ENCODE measurements around the gene ELMOD3. TPM values are rescaled to one million over a fixed set of nuclear protein-coding genes. Genes with fewer than 3 reads are reported as not detected.
A peak's percentile ranks its signal among the peaks of the same experiment; 100 is the strongest.

Gene ELMOD3
- total RNA-seq, 2 experiments from 2014 or later: 19.4 to 22.1 TPM

DNA sequence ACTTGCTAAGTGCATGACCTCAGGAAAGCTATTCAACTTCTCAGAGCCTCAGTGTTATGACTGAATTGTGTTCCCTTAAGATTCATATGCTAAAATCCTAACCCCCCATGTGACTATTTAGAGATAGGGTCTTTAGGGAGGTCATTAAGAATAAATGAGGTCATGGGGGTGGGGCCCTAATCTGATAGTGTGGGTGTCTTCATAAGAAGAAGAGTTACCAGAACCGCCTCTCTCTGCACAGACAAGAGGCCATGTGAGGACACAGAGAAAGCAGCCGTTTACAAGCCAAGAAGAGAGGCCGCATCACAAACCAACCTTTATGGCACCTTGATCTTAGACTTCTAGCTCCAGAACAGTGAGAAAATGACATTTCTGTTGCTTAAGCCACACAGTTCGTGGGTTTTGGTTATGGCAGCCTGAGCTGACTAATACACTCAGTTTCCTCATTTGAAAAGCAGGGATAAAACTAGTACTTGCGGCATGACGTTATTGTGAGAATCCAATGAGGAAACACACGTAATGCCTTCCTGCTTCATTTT is 73.8 kb downstream of the ELMOD3 start:
- H3K27me3 Mint-ChIP-seq: no peaks in the 10 kb centered on the region

DNA sequence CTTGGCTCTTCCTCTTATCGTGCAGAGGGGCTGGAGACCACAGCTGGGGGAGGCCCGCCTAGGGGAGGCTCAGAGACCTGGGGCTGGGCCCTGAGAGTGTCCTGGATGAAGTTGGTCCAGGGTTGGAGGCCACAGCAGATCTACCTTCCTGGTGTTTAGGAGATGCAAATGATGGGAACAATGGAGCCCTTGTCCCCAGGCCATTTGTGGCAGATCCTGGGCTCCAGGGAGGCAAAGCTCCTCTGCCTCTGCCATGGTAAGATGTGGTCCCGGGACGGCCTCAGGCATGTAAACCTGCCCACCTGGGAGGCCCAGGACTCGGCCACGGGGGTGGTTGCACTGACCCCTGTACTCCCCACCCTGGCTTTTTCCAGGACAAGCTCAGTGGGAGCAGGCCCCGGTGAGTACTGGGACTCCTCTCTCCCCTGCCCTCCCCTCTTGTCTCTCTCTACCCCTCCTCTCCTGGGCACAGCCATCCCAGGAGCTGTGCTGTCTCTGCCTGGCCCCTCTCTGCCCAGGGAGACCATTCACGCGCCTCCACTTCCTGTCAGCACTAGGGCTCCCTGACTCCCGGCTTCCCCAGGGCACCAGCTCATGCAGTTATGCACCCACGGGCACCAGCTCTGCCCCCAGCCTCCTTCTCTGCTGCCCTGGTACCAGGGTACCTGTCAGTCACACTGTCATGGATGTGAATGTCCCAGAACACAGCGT is 74.8 kb downstream of the ELMOD3 start:
- POLR2A ChIA-PET: no interaction called here
- peaks cover 6% of the 10 kb centered on the region for H3K4me1 Mint-ChIP-seq

More for the DNA sequence above, 73.8 kb downstream of the ELMOD3 start:
- CTCF ChIA-PET: interaction anchor here (0.8 to 4.8 kb wide), 7 partner anchors 8 to 163 kb away, joined by 3 to 23 read pairs (median 4); no protein-coding TSS in a partner anchor
- peaks cover 6% of the 10 kb centered on the region for H3K4me1 Mint-ChIP-seq
- DNase-seq: no peak
- H3K36me3 Mint-ChIP-seq (ENCODE audit: low read depth): no peaks in the 10 kb centered on the region
- no peak overlapping the region for H3K4me3 Mint-ChIP-seq
- no peaks in the 10 kb centered on the region for H3K9me3 Mint-ChIP-seq
- POLR2A ChIA-PET: no interaction called here
- no peak overlapping the region for H3K27ac Mint-ChIP-seq

DNA sequence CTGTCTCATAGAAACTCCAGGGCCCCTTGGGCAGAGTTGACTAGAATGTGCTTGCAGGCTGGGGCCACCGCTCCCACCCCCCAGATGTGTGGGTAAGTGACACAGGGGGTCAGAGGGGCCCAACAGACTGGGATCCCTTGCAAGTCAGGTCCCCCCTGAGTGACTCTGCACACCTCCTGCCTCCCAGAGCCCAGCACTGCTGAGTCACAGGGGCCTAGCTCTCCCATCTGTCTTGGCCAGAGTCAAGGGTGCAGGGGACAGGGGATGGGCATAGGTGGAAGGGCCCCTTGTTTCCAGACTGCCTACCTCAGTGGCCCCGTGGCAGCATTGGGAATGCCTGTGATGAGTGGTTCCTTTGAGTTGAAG is 75.3 kb downstream of the ELMOD3 start:
- POLR2A ChIA-PET: no interaction called here
- Mint-ChIP-seq H3K27me3 (no peaks in the 10 kb centered on the region), H3K36me3 (ENCODE audit: low read depth) (no peaks in the 10 kb centered on the region)

More for the DNA sequence above, 74.8 kb downstream of the ELMOD3 start:
- DNase-seq: no peak
- CTCF ChIA-PET: interaction anchor here (0.8 to 4.8 kb wide), 7 partner anchors 9 to 162 kb away, joined by 3 to 23 read pairs (median 4); no protein-coding TSS in a partner anchor
- no peak overlapping the region for H3K4me3 Mint-ChIP-seq
- H3K36me3 Mint-ChIP-seq (ENCODE audit: low read depth): no peaks in the 10 kb centered on the region
- H3K9me3 Mint-ChIP-seq: no peaks in the 10 kb centered on the region
- H3K27me3 Mint-ChIP-seq: no peaks in the 10 kb centered on the region
- H3K27ac Mint-ChIP-seq: peak overlapping the region; percentile 75

DNA sequence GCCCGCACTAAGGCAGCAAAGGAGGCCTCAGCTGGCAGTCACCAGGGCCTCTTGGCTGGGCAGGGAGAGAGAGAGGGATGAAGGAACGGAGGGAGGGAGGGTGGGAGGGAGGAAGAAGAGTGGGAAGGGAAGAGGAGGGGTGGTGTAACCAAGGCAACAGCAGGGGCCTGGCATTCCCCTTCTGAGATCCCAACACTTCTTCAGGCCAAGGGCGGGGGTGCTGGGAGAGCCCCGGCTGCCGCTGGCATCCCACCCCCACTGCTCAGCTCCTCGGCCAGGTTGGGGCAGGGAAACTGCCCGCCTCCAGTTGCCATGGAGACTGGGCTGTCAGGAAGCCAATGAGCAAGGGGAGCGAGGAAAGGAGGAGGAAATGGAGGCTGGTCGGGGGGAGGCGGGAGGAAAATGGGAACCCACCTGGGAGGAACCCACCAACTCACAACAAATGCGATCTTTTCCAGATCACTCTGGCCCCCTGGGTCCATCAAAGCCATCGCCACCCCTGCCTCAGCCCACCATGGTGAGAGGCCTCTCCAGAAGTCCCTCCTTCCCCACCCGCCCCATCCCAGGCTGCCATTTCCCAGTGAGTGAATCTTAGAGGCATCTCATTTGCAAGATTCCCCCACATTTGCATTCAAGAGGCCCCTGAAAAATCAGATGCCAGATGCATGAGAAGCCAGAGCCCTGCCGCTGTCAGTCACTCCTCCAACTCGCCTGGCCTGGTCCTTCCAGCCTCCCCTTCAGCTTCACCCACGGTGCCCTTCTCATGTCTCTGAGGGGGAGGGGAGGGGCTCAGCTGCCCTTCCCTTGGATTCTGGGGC is 76.4 kb downstream of the ELMOD3 start:
- no peak overlapping the region for H3K4me3 Mint-ChIP-seq
- POLR2A ChIA-PET: no interaction called here
- no peaks in the 10 kb centered on the region for H3K36me3 Mint-ChIP-seq (ENCODE audit: low read depth)
- CTCF ChIA-PET: interaction anchor here (0.6 to 4.8 kb wide), 4 partner anchors 11 to 707 kb away, joined by 3 to 23 read pairs (median 11); no protein-coding TSS in a partner anchor
- DNase-seq: no peak
- H3K9me3 Mint-ChIP-seq: no peaks in the 10 kb centered on the region
- no peaks in the 10 kb centered on the region for H3K27me3 Mint-ChIP-seq
- H3K4me1 Mint-ChIP-seq: peaks cover 7% of the 10 kb centered on the region
- H3K27ac Mint-ChIP-seq: no peak overlapping the region

More for the DNA sequence above, 75.3 kb downstream of the ELMOD3 start:
- no peak for DNase-seq
- peaks cover 6% of the 10 kb centered on the region for H3K4me1 Mint-ChIP-seq
- CTCF ChIA-PET: interaction anchor here (1.5 to 4.8 kb wide), 4 partner anchors 9 to 121 kb away, joined by 4 to 23 read pairs (median 12); no protein-coding TSS in a partner anchor
- H3K27ac Mint-ChIP-seq: peak overlapping the region; percentile 75
- H3K4me3 Mint-ChIP-seq: no peak overlapping the region
- H3K9me3 Mint-ChIP-seq: no peaks in the 10 kb centered on the region

DNA sequence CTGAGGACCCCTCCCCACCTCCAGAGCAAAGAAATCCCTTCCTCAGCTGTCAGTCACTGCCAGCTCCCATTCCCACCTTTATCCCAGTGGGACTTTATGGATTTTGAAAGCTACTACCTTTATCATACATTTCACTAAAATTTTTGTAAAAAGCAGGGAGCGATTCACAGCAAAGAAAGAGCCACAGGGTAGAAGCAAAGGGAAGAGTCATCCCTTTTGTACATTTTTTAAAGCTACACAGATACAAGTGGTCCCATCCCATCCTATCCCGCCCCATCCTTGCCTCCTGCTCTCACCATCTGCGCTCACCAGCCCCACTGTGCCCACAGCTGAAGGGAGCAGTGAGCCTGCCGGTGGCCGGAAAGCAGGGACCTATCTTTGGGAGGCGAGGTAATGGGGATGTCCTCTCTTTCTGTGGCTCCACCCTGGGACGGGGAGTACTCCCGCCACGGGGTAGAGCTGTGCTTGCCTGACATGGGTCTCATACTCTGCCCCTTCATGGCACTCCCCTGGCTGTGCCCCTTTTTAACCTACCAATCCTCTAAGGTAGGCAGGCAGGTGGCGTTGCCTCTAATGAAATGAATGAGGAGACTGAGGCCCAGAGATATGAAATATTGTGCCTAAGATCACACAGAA is 77.1 kb downstream of the ELMOD3 start:
- ChIA-PET CTCF (interaction anchor here (0.6 to 1.2 kb wide), 2 partner anchors 18 to 77 kb away, joined by 3 read pairs; no protein-coding TSS in a partner anchor), POLR2A (no interaction called here)
- no peak overlapping the region for H3K4me3 Mint-ChIP-seq
- DNase-seq: no peak
- H3K36me3 Mint-ChIP-seq (ENCODE audit: low read depth): no peaks in the 10 kb centered on the region
- no peaks in the 10 kb centered on the region for H3K9me3 Mint-ChIP-seq
- no peak overlapping the region for H3K27ac Mint-ChIP-seq
- H3K27me3 Mint-ChIP-seq: no peaks in the 10 kb centered on the region
- peaks cover 14% of the 10 kb centered on the region for H3K4me1 Mint-ChIP-seq

DNA sequence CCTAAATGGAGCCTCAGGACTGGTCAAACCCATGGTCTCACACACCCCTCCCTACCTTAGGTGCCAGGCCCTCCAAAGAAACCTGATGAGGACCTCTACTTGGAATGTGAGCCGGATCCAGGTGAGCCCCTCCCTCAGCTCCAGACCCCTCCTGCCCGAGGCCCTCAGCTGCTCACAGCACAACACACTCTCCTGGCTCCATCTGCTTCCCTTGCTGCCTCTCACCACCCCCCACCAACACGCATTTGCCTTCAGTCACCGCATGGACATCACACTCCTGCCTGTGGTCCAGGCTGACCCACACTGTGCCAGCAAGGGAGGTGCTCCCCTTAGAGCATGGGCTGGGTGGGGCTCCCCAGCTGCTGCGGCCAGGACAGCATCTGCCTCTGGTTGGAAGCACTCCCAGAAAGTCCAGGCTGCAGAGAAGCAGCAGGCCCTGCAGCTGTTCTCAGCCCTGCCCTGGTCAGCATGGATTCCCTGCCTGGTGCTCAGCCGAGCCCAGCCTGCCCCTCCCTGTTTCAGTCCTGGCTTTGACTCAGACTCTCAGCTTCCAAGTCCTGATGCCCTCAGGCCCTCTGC is 79.0 kb downstream of the ELMOD3 start:
- DNase-seq: no peak
- Mint-ChIP-seq H3K9me3 (no peaks in the 10 kb centered on the region), H3K36me3 (ENCODE audit: low read depth) (no peaks in the 10 kb centered on the region), H3K27ac (no peak overlapping the region), H3K27me3 (no peaks in the 10 kb centered on the region), H3K4me1 (peaks cover 29% of the 10 kb centered on the region), H3K4me3 (no peak overlapping the region)
- ChIA-PET CTCF (interaction anchor here (0.9 to 1.3 kb wide), 3 partner anchors 9 to 103 kb away, joined by 3 to 5 read pairs (median 3); no protein-coding TSS in a partner anchor), POLR2A (interaction anchor here (1.2 kb wide), 1 partner anchor 25 kb away, joined by 3 read pairs; no protein-coding TSS in a partner anchor)

DNA sequence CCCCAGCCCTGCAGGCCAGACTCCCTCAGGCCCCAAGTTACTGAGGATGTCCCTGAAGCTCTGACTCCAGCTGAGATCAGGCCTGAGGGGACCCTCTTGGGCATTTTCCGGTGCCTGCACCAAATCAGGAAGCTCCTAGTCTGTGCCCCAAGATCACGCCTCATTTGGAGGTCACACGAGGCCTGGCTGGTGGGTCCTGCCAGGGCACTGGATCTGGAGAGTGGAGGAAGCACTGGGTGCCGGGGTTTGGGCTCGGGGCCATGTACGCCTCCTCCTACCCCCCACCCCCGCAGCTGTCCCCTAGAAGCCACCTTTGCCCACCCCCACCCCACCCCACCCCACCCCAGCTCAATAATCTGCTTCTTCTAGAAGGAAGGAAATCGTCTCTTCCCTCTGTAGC is 80.1 kb downstream of the ELMOD3 start:
- Mint-ChIP-seq H3K4me3 (no peak overlapping the region), H3K27ac (no peak overlapping the region), H3K9me3 (no peaks in the 10 kb centered on the region), H3K27me3 (no peaks in the 10 kb centered on the region), H3K4me1 (peaks cover 34% of the 10 kb centered on the region), H3K36me3 (ENCODE audit: low read depth) (no peaks in the 10 kb centered on the region)
- POLR2A ChIA-PET: no interaction called here
- DNase-seq: no peak
- CTCF ChIA-PET: interaction anchor here (0.9 to 1.3 kb wide), 2 partner anchors 10 to 102 kb away, joined by 3 to 5 read pairs; no protein-coding TSS in a partner anchor

DNA sequence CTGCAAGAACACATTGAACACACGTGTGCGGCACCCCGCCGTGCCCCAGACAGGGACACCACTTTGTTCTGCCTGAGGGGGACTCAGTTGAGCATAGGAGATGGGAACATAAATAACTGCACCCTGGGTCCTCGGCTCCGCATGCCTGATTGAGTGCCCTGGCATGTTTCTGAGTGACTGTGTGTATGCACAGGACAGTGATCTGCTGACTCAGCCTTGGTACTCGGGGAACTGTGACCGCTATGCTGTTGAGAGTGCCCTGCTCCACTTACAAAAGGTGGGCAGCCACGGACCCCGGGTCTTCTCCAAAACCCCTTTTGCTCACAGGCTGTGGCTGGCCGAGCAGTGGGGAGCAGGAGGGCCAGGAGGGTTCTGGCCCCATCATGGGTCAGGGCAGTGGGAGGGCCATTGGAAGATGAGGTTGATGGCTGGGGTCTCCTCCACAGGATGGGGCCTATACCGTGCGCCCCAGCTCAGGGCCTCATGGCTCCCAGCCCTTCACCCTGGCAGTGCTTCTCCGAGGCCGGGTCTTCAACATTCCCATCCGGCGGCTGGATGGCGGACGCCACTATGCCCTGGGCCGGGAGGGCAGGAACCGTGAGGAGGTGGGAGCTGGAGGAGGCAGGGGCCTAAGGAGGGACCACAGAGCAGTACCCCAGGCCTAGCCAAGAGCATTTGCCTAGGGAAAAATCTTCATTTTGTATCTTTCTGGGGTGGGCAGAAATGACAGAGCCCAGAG is 80.8 kb downstream of the ELMOD3 start:
- ChIA-PET POLR2A (no interaction called here), CTCF (interaction anchor here (0.6 to 1.3 kb wide), 3 partner anchors 14 to 110 kb away, joined by 3 read pairs; no protein-coding TSS in a partner anchor)
- H3K9me3 Mint-ChIP-seq: no peaks in the 10 kb centered on the region
- no peaks in the 10 kb centered on the region for H3K27me3 Mint-ChIP-seq
- DNase-seq: no peak
- no peaks in the 10 kb centered on the region for H3K36me3 Mint-ChIP-seq (ENCODE audit: low read depth)
- H3K4me3 Mint-ChIP-seq: no peak overlapping the region
- H3K27ac Mint-ChIP-seq: no peak overlapping the region
- peaks cover 40% of the 10 kb centered on the region for H3K4me1 Mint-ChIP-seq

DNA sequence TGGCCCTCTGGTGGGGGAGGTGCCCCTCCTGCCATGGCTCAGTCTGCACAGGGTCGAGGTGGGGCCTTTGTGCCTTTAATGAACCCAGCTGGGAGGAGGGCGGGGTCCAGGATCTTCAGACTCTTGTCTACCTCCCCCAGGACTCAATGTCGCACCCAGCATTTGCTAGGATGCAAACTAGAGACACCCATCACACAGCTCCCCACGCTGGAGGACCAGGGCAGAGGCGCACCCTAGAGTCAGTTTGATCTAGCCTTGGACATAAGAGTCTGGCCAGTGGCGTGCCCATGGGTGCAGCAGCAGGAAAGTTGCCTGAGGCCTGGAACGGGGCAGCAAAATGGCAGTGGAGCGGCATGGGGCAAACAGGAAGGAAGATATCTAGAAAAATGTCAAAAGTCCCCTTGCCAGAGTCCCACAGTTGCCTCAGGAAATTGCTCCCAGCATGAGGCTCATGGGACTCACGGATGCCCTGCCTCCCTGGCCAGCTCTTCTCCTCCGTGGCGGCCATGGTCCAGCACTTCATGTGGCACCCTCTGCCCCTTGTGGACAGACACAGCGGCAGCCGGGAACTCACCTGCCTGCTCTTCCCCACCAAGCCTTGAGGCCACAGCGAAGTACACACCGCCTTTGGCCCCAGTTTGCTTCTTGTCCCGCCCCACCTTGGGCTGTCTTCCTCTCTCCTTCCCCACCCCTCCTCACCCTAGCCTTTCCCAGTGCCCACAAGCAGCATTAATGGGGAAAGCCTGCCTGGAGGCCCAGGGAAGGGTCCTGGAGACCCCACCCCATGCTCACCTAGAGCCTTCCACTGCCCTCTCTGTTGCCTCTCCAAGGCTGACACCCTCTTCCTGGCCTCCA is 81.6 kb downstream of the ELMOD3 start:
- Mint-ChIP-seq H3K27me3 (no peaks in the 10 kb centered on the region), H3K36me3 (ENCODE audit: low read depth) (no peaks in the 10 kb centered on the region), H3K27ac (peak overlapping the region; percentile 84), H3K4me1 (peaks cover 47% of the 10 kb centered on the region), H3K4me3 (no peak overlapping the region), H3K9me3 (no peaks in the 10 kb centered on the region)
- POLR2A ChIA-PET: no interaction called here
- DNase-seq: no peak
- CTCF ChIA-PET: interaction anchor here (0.6 to 2.2 kb wide), 5 partner anchors 10 to 110 kb away, joined by 3 to 8 read pairs (median 3); partner anchors contain the start of gene SH2D6

DNA sequence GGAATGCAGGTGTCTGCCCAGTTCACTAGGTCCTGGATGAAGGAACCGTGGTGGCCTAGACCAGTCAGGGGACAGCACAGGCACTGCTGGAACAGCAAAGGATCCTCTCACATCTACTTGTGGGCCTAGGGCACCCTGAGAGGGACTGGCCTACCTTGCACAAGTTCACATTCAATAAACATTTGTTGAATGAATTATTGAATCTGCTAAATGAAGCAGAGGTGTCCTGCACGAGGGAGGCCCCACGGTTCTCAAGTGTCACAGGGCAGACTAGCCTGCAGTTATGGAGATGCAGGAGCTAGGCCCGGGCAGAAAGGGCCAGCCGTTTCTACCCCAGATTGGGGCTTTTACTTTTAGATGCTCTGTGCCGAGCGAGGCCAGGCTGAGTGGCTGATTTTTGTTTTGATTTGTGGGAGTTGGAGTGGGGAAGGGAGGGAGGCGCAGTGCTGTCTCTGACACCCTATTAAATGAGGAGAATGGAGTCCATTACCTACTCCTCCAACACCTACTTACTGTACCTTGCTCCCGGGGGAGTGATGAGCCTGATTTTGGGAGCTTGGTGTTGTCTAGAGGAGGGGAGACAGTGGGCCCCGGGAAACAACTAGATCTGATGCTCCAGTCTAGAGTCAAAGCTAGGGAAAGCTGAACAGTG is 82.4 kb downstream of the ELMOD3 start:
- peaks cover 48% of the 10 kb centered on the region for H3K4me1 Mint-ChIP-seq
- no peaks in the 10 kb centered on the region for H3K36me3 Mint-ChIP-seq (ENCODE audit: low read depth)
- POLR2A ChIA-PET: interaction anchor here (0.5 to 0.9 kb wide), 2 partner anchors 102 to 1004 kb away, joined by 3 to 4 read pairs; partner anchors contain the start of genes KDM3A and MAT2A
- H3K4me3 Mint-ChIP-seq: peak overlapping the region; percentile 66
- H3K27me3 Mint-ChIP-seq: no peaks in the 10 kb centered on the region
- no peak for DNase-seq
- no peaks in the 10 kb centered on the region for H3K9me3 Mint-ChIP-seq
- CTCF ChIA-PET: interaction anchor here (1.2 to 2.2 kb wide), 5 partner anchors 9 to 18 kb away, joined by 3 to 8 read pairs (median 4); partner anchors contain the start of gene SH2D6
- peak overlapping the region; percentile 84 for H3K27ac Mint-ChIP-seq

All from activated CD4-positive, alpha-beta T cell treated with anti-CD3 and anti-CD28 coated beads, Interleukin-2, amount 10 ng/mL, durations not matched to agents 7 days and 5 days (primary cell).